Mesenchymal stem cell (in vitro differentiated cells and primary cell): ENCODE results near the gene MADD.

ENCODE experiments used
- DNase-seq: peaks from one replicate; pipeline ENCODE4 v3.0.0-alpha.2; 2013
- H2AFZ ChIP-seq: one replicate; pipeline ENCODE4 v1.6.1; 2013; ENCODE audit warnings: low read depth, mild to moderate bottlenecking, control low read depth, inconsistent platforms, low read length, moderate library complexity
- H2AK5ac ChIP-seq: 2 replicates; pipeline ENCODE4 v1.6.1; 2013; ENCODE audit warnings: low read length, moderate library complexity, mild to moderate bottlenecking, inconsistent platforms; ENCODE audit not compliant: severe bottlenecking
- H2BK120ac ChIP-seq: one replicate; pipeline ENCODE4 v1.6.1; 2013; ENCODE audit warnings: low read depth, mild to moderate bottlenecking, inconsistent platforms, low read length, moderate library complexity
- H2BK12ac ChIP-seq, 2 experiments: one replicate each; pipeline ENCODE4 v1.6.1; 2013; ENCODE audit warnings: inconsistent platforms in 2 of 2, low read length in 2 of 2, mild to moderate bottlenecking in 2 of 2, moderate library complexity in 2 of 2, control low read depth in 1 of 2
- H2BK15ac ChIP-seq: one replicate; pipeline ENCODE4 v1.6.1; 2013; ENCODE audit warnings: mild to moderate bottlenecking, low read depth, inconsistent platforms; ENCODE audit not compliant: poor library complexity, severe bottlenecking
- H2BK5ac ChIP-seq: 2 replicates; pipeline ENCODE4 v1.6.1; 2013; ENCODE audit warnings: low read depth, mild to moderate bottlenecking, low read length, control low read depth, inconsistent platforms; ENCODE audit not compliant: poor library complexity, severe bottlenecking
- H3K14ac ChIP-seq, 2 experiments: one replicate each; pipeline ENCODE4 v1.6.1; 2013; ENCODE audit warnings: inconsistent platforms in 2 of 2, low read length in 2 of 2, control low read depth in 1 of 2, mild to moderate bottlenecking in 1 of 2, moderate library complexity in 1 of 2
- H3K18ac ChIP-seq, 2 experiments: one replicate each; pipeline ENCODE4 v1.6.1; 2013; ENCODE audit warnings: inconsistent platforms in 2 of 2, low read length in 2 of 2, control low read depth in 1 of 2, low read depth in 1 of 2, mild to moderate bottlenecking in 1 of 2
- H3K23ac ChIP-seq, 2 experiments: one replicate each; pipeline ENCODE4 v1.6.1; 2013; ENCODE audit warnings: inconsistent platforms in 2 of 2, low read length in 2 of 2, mild to moderate bottlenecking in 2 of 2, moderate library complexity in 2 of 2, control low read depth in 1 of 2
- H3K27ac ChIP-seq: 2 replicates; pipeline ENCODE4 v1.5.1; 2013; ENCODE audit warnings: mild to moderate bottlenecking, moderate library complexity, low read length, control low read depth, inconsistent platforms; ENCODE audit not compliant: poor library complexity, severe bottlenecking
- H3K27me3 ChIP-seq, 2 experiments: 2 replicates each; pipeline versions ENCODE4 v1.6.1 to v1.7.0; 2013; ENCODE audit warnings: low read length in 2 of 2, mild to moderate bottlenecking in 2 of 2, moderate library complexity in 2 of 2, control low read depth in 1 of 2, inconsistent platforms in 1 of 2; ENCODE audit not compliant: control insufficient read depth in 1 of 2, insufficient read depth in 1 of 2
- H3K36me3 ChIP-seq, 2 experiments: 2 replicates each; pipeline versions ENCODE4 v1.6.1 to v1.7.0; 2013; ENCODE audit warnings: low read length in 2 of 2, control low read depth in 1 of 2, inconsistent platforms in 1 of 2, low read depth in 1 of 2, mild to moderate bottlenecking in 1 of 2; ENCODE audit not compliant: insufficient read depth in 2 of 2, control insufficient read depth in 1 of 2
- H3K4ac ChIP-seq, 2 experiments: one replicate each; pipeline ENCODE4 v1.6.1; 2013; ENCODE audit warnings: inconsistent platforms in 2 of 2, low read length in 2 of 2, mild to moderate bottlenecking in 2 of 2, moderate library complexity in 2 of 2, control low read depth in 1 of 2, low read depth in 1 of 2
- H3K4me1 ChIP-seq: 2 replicates; pipeline ENCODE4 v1.6.1; 2013; ENCODE audit warnings: low read depth, low read length, control low read depth; ENCODE audit not compliant: control insufficient read depth, insufficient read depth
- H3K4me2 ChIP-seq: 2 replicates; pipeline ENCODE4 v1.6.1; 2013; ENCODE audit warnings: low read length, mild to moderate bottlenecking, inconsistent platforms; ENCODE audit not compliant: poor library complexity, severe bottlenecking
- H3K4me3 ChIP-seq, 2 experiments: 2 replicates each; pipeline versions ENCODE4 v1.5.1 to v1.7.0; 2013; ENCODE audit warnings: low read length in 2 of 2, mild to moderate bottlenecking in 2 of 2, control low read depth in 1 of 2, low read depth in 1 of 2; ENCODE audit not compliant: insufficient read depth in 1 of 2
- H3K79me1 ChIP-seq: replicated peaks from 2 replicates; pipeline ENCODE4 v1.6.1; 2013; ENCODE audit warnings: mild to moderate bottlenecking, control low read depth, low read length, inconsistent platforms; ENCODE audit not compliant: poor library complexity, severe bottlenecking
- H3K9ac ChIP-seq: 2 replicates; pipeline ENCODE4 v1.7.0; 2013; ENCODE audit warnings: mild to moderate bottlenecking, low read length, moderate library complexity
- H3K9me3 ChIP-seq: 2 replicates; pipeline ENCODE4 v1.7.0; 2013; ENCODE audit warnings: mild to moderate bottlenecking, low read length; ENCODE audit not compliant: control insufficient read depth
- H4K8ac ChIP-seq: one replicate; pipeline ENCODE4 v1.6.1; 2013; ENCODE audit warnings: inconsistent platforms, mild to moderate bottlenecking, low read length, moderate library complexity
- H4K91ac ChIP-seq: one replicate; pipeline ENCODE4 v1.6.1; 2013; ENCODE audit warnings: mild to moderate bottlenecking, low read length, inconsistent platforms
- WGBS: methylation state at CpG from one replicate; pipeline ENCODE4 v1.1.7; 2013; ENCODE audit warnings: mixed read lengths; 5-methylcytosine and 5-hydroxymethylcytosine counted together

Gene MADD

GRCh38 chr11:47359162-47359561 is 89.2 kb downstream of the MADD start:
- H3K14ac ChIP-seq: no peak overlapping the region
- no peak overlapping the region for H2BK12ac ChIP-seq
- 90% methylated on average over 7 of the region's 7 CpGs for WGBS
- no peak for DNase-seq
- H3K4me2 ChIP-seq: no peak overlapping the region
- no peak overlapping the region for H4K91ac ChIP-seq
- H3K9ac ChIP-seq: no peak overlapping the region
- peaks cover 7% of the 10 kb centered on the region for H3K4me1 ChIP-seq
- H2BK120ac ChIP-seq: no peak overlapping the region
- no peak overlapping the region for H3K4ac ChIP-seq
- H3K4me3 ChIP-seq: no peak overlapping the region
- no peak overlapping the region for H2AK5ac ChIP-seq
- H3K9me3 ChIP-seq: no peaks in the 10 kb centered on the region
- H3K27me3 ChIP-seq: peaks cover 0 to under 1% of the 10 kb centered on the region in 2 experiments
- no peak overlapping the region for H2BK15ac ChIP-seq
- no peak overlapping the region for H2AFZ ChIP-seq
- no peak overlapping the region for H4K8ac ChIP-seq
- H3K23ac ChIP-seq: no peak overlapping the region
- no peaks in the 10 kb centered on the region for H3K36me3 ChIP-seq
- H3K18ac ChIP-seq: no peak overlapping the region
- H3K27ac ChIP-seq: no peak overlapping the region
- H3K79me1 ChIP-seq: no peaks in the 10 kb centered on the region
- no peak overlapping the region for H2BK5ac ChIP-seq

GRCh38 chr11:47359586-47359985 is 89.7 kb downstream of the MADD start:
- DNase-seq: no peak
- Histone ChIP-seq H3K27ac (no peak overlapping the region), H3K4me1 (peaks cover 7% of the 10 kb centered on the region), H4K8ac (no peak overlapping the region), H3K23ac (no peak overlapping the region), H3K79me1 (no peaks in the 10 kb centered on the region), H3K18ac (no peak overlapping the region), H3K4me3 (no peak overlapping the region), H2BK15ac (no peak overlapping the region), H2AFZ (no peak overlapping the region), H3K36me3 (no peaks in the 10 kb centered on the region), H3K4ac (no peak overlapping the region), H4K91ac (no peak overlapping the region), H3K14ac (no peak overlapping the region), H2AK5ac (no peak overlapping the region), H2BK120ac (no peak overlapping the region), H3K9me3 (no peaks in the 10 kb centered on the region), H3K27me3 (peaks cover 2 to 5% of the 10 kb centered on the region in 2 experiments), H2BK5ac (no peak overlapping the region), H3K9ac (no peak overlapping the region), H3K4me2 (no peak overlapping the region), H2BK12ac (no peak overlapping the region)
- 89% methylated on average over 17 of the region's 17 CpGs for WGBS

- Histone ChIP-seq H3K9me3 (no peaks in the 10 kb centered on the region), H2BK5ac (no peak overlapping the region), H4K8ac (no peak overlapping the region), H2AK5ac (no peak overlapping the region), H3K79me1 (no peaks in the 10 kb centered on the region), H3K9ac (no peak overlapping the region), H3K14ac (no peak overlapping the region), H2BK15ac (no peak overlapping the region), H3K4me3 (no peak overlapping the region), H3K4ac (no peak overlapping the region), H3K4me1 (peaks cover 6% of the 10 kb centered on the region), H3K27me3 (peaks cover 4 to 12% of the 10 kb centered on the region in 2 experiments), H2BK12ac (no peak overlapping the region), H4K91ac (no peak overlapping the region), H2AFZ (no peak overlapping the region), H3K27ac (no peak overlapping the region), H3K23ac (no peak overlapping the region), H3K36me3 (no peaks in the 10 kb centered on the region), H2BK120ac (no peak overlapping the region), H3K18ac (no peak overlapping the region), H3K4me2 (no peak overlapping the region)
- no peak for DNase-seq
- WGBS: 95% methylated on average over 15 of the region's 15 CpGs
Observed at GRCh38 chr11:47360341-47360740, 90.4 kb downstream of the MADD start.

GRCh38 chr11:47361419-47361818 is 91.5 kb downstream of the MADD start:
- Histone ChIP-seq H2BK12ac (no peak overlapping the region), H2BK15ac (no peak overlapping the region), H4K8ac (no peak overlapping the region), H3K9me3 (no peaks in the 10 kb centered on the region), H3K14ac (no peak overlapping the region), H3K23ac (no peak overlapping the region), H3K4me1 (no peaks in the 10 kb centered on the region), H3K79me1 (no peaks in the 10 kb centered on the region), H3K36me3 (no peaks in the 10 kb centered on the region), H3K18ac (no peak overlapping the region), H2AFZ (no peak overlapping the region), H2BK5ac (no peak overlapping the region), H3K4me3 (no peak overlapping the region), H4K91ac (no peak overlapping the region), H3K4me2 (no peak overlapping the region), H3K27me3 (peaks cover 9 to 13% of the 10 kb centered on the region in 2 experiments), H2AK5ac (no peak overlapping the region), H3K27ac (no peak overlapping the region), H3K9ac (no peak overlapping the region), H2BK120ac (no peak overlapping the region), H3K4ac (no peak overlapping the region)
- 90% methylated on average over 13 of the region's 13 CpGs for WGBS
- no peak for DNase-seq
